H1 (cell line): ENCODE measurements around the gene PRKCD. TPM values are rescaled to one million over a fixed set of nuclear protein-coding genes. Genes with fewer than 3 reads are reported as not detected.

ENCODE experiments used
- CTCF ChIA-PET: fragments of 300-600 bp; sonication (Branson Sonifier 250); formaldehyde crosslinking; loops from one replicate; lab custom pipeline; 2021; ENCODE audit not compliant: partially characterized antibody; lab: Charles Lee
- POLR2A ChIA-PET: fragments of 300-600 bp; sonication (Branson Sonifier 250); formaldehyde crosslinking; loops from one replicate; lab custom pipeline; 2021; ENCODE audit warnings: inconsistent platforms; ENCODE audit not compliant: partially characterized antibody; lab: Charles Lee
- DNase-seq, 2 experiments: peaks; one replicate each; pipeline versions ENCODE4 v3.0.0 to v3.0.0-alpha.2; 2010 to 2022; ENCODE audit warnings: low spot score in 2 of 2, low read depth in 1 of 2, mixed read lengths in 1 of 2
- FAIRE-seq: peaks from 2 replicates; lab custom pipeline; 2011; peaks lifted over from hg19 to GRCh38; lab: Jason Lieb, UNC
- H2AFZ ChIP-seq: 2 replicates; pipeline ENCODE4 v1.8.1; 2012; ENCODE audit warnings: low read length, inconsistent platforms
- H2AK5ac ChIP-seq: 2 replicates; pipeline ENCODE4 v1.6.1; 2013; ENCODE audit warnings: low read depth, low read length
- H2BK120ac ChIP-seq: replicated peaks from 2 replicates; pipeline ENCODE3; 2013; ENCODE audit warnings: low read depth, low read length, inconsistent platforms
- H2BK12ac ChIP-seq: 2 replicates; pipeline ENCODE4 v1.6.1; 2013; ENCODE audit warnings: low read depth, low read length
- H2BK15ac ChIP-seq: 2 replicates; pipeline ENCODE4 v1.6.1; 2013; ENCODE audit warnings: low read length
- H2BK20ac ChIP-seq: 2 replicates; pipeline ENCODE4 v1.6.1; 2013; ENCODE audit warnings: low read length
- H2BK5ac ChIP-seq: 2 replicates; pipeline ENCODE4 v1.6.1; 2013; ENCODE audit warnings: low read depth, low read length
- H3K14ac ChIP-seq: 2 replicates; pipeline ENCODE4 v1.6.1; 2013; ENCODE audit warnings: inconsistent platforms; ENCODE audit not compliant: insufficient read length
- H3K18ac ChIP-seq: 2 replicates; pipeline ENCODE4 v1.6.1; 2013; ENCODE audit warnings: low read length; ENCODE audit errors: extremely low read depth
- H3K23ac ChIP-seq: 2 replicates; pipeline ENCODE4 v1.6.1; 2013; ENCODE audit warnings: inconsistent platforms; ENCODE audit not compliant: insufficient read length
- H3K23me2 ChIP-seq: 2 replicates; pipeline ENCODE4 v1.6.1; 2013; ENCODE audit warnings: low read depth, low read length
- H3K27ac ChIP-seq: 2 replicates; pipeline ENCODE4 v1.6.1; 2011; ENCODE audit warnings: low read depth, low read length, inconsistent platforms
- H3K27me3 ChIP-seq, 4 experiments: replicated peaks in 1 of 4; 1 replicate in 1 of 4; 2 replicates in 3 of 4; pipeline versions ENCODE4 v1.6.1 to v1.8.1; 2011 to 2013; ENCODE audit warnings: low read length in 3 of 4, mild to moderate bottlenecking in 3 of 4, inconsistent platforms in 2 of 4, mixed read lengths in 2 of 4, moderate library complexity in 1 of 4; ENCODE audit not compliant: control insufficient read depth in 3 of 4, insufficient read depth in 3 of 4; ENCODE audit errors: extremely low read depth in 1 of 4
- H3K36me3 ChIP-seq, 4 experiments: 2 replicates each; pipeline versions ENCODE4 v1.6.1 to v1.8.1; 2011 to 2013; ENCODE audit warnings: mild to moderate bottlenecking in 4 of 4, low read length in 3 of 4, moderate library complexity in 2 of 4, control low read depth in 1 of 4, inconsistent platforms in 1 of 4; ENCODE audit not compliant: insufficient read depth in 4 of 4, control insufficient read depth in 2 of 4
- H3K4ac ChIP-seq: replicated peaks from 2 replicates; pipeline ENCODE3; 2013; ENCODE audit warnings: low read length, low read depth, mixed read lengths, inconsistent platforms; ENCODE audit not compliant: insufficient read length
- H3K4me1 ChIP-seq, 4 experiments: replicated peaks in 1 of 4; 1 replicate in 1 of 4; 2 replicates in 3 of 4; pipeline versions ENCODE4 v1.6.1 to v1.8.1; 2011 to 2013; ENCODE audit warnings: low read length in 3 of 4, inconsistent platforms in 2 of 4, mixed read lengths in 1 of 4; ENCODE audit not compliant: insufficient read depth in 4 of 4, control insufficient read depth in 3 of 4
- H3K4me2 ChIP-seq, 2 experiments: 2 replicates each; pipeline versions ENCODE4 v1.6.1 to v1.8.1; 2011 to 2013; ENCODE audit warnings: low read depth in 2 of 2, low read length in 2 of 2, control low read depth in 1 of 2, inconsistent platforms in 1 of 2, mild to moderate bottlenecking in 1 of 2; ENCODE audit not compliant: insufficient read depth in 1 of 2
- H3K4me3 ChIP-seq, 4 experiments: fragments of 200-600, 300-600 bp in 1 of 4; sonication (generic), shearing (Covaris generic), sonication (Bioruptor Twin) in 1 of 4; 2 replicates each; pipeline versions ENCODE4 v1.5.1 to v1.8.1; 2011 to 2016; ENCODE audit warnings: low read length in 4 of 4, low read depth in 3 of 4, control low read depth in 2 of 4, inconsistent platforms in 2 of 4, mild to moderate bottlenecking in 2 of 4, mixed read lengths in 1 of 4, moderate library complexity in 1 of 4; ENCODE audit not compliant: insufficient read depth in 2 of 4; ENCODE audit errors: extremely low read depth in 1 of 4
- H3K56ac ChIP-seq: replicated peaks from 2 replicates; pipeline ENCODE3; 2013; ENCODE audit warnings: low read depth, mild to moderate bottlenecking, mixed read lengths, low read length, inconsistent platforms; ENCODE audit not compliant: insufficient read length
- H3K79me1 ChIP-seq: 2 replicates; pipeline ENCODE4 v1.6.1; 2013; ENCODE audit warnings: low read depth, low read length, control low read depth
- H3K79me2 ChIP-seq, 2 experiments: 2 replicates each; pipeline versions ENCODE4 v1.6.1 to v1.8.1; 2012 to 2013; ENCODE audit warnings: low read length in 2 of 2, mild to moderate bottlenecking in 2 of 2, inconsistent platforms in 1 of 2; ENCODE audit not compliant: insufficient read depth in 2 of 2, control insufficient read depth in 1 of 2
- H3K9ac ChIP-seq, 4 experiments: replicated peaks in 1 of 4; 1 replicate in 1 of 4; 2 replicates in 3 of 4; pipeline versions ENCODE4 v1.6.1 to v1.8.1; 2011 to 2013; ENCODE audit warnings: low read depth in 3 of 4, low read length in 3 of 4, control low read depth in 2 of 4, mild to moderate bottlenecking in 2 of 4, moderate library complexity in 2 of 4, inconsistent platforms in 1 of 4; ENCODE audit errors: extremely low read depth in 1 of 4
- H3K9me3 ChIP-seq, 2 experiments: 2 replicates each; pipeline versions ENCODE4 v1.6.1 to v1.8.1; 2012 to 2013; ENCODE audit warnings: mild to moderate bottlenecking in 2 of 2, moderate library complexity in 2 of 2, control low read depth in 1 of 2, inconsistent platforms in 1 of 2, low read depth in 1 of 2, low read length in 1 of 2, mixed read lengths in 1 of 2; ENCODE audit not compliant: insufficient read depth in 2 of 2
- H4K20me1 ChIP-seq, 2 experiments: replicated peaks in 1 of 2; 2 replicates each; pipeline versions ENCODE3 to v1.8.1; 2011 to 2013; ENCODE audit warnings: inconsistent platforms in 2 of 2, low read length in 2 of 2, mild to moderate bottlenecking in 1 of 2; ENCODE audit not compliant: insufficient read depth in 2 of 2, control insufficient read depth in 1 of 2
- H4K5ac ChIP-seq: 2 replicates; pipeline ENCODE4 v1.6.1; 2013; ENCODE audit warnings: low read length, low read depth, mixed read lengths, inconsistent platforms; ENCODE audit not compliant: insufficient read length
- H4K8ac ChIP-seq: 2 replicates; pipeline ENCODE4 v1.8.0; 2013; ENCODE audit warnings: mild to moderate bottlenecking, moderate library complexity, low read length, inconsistent platforms; ENCODE audit not compliant: insufficient read depth; ENCODE audit errors: extremely low read depth
- H4K91ac ChIP-seq: replicated peaks from 2 replicates; pipeline ENCODE3; 2013; ENCODE audit warnings: low read length, mixed read lengths, inconsistent platforms; ENCODE audit not compliant: insufficient read length
- CBX8 ChIP-seq: fragments of 300-800, 300-1000 bp; sonication (generic); IDR thresholded peaks from 2 replicates; pipeline ENCODE4 v1.7.1; 2016; ENCODE audit warnings: low read depth, low read length, borderline replicate concordance
- KDM5A ChIP-seq: fragments of 200-600 bp; IDR thresholded peaks from 2 replicates; pipeline ENCODE4 v1.7.1; 2012; ENCODE audit warnings: mild to moderate bottlenecking, low read length, inconsistent platforms, mixed read lengths
- POLR2AphosphoS5 ChIP-seq: IDR thresholded peaks from 2 replicates; pipeline ENCODE4 v1.6.1; 2011; ENCODE audit warnings: low read depth, low read length
- SP2 ChIP-seq: IDR thresholded peaks from 2 replicates; pipeline ENCODE4 v1.6.1; 2012; ENCODE audit warnings: mild to moderate bottlenecking, low read length, inconsistent platforms
- TAF1 ChIP-seq: IDR thresholded peaks from 2 replicates; pipeline ENCODE4 v1.6.1; 2011; ENCODE audit warnings: mild to moderate bottlenecking, low read depth, low read length
- WGBS, 2 experiments: shearing (Covaris generic) in 1 of 2; methylation state at CpG; one replicate each; pipeline versions ENCODE4 v1.1.6 to v1.1.7; 2013 to 2015; ENCODE audit warnings: low lambda C conversion rate in 2 of 2, mixed read lengths in 2 of 2, inconsistent platforms in 1 of 2, low coverage in 1 of 2, missing lambda C conversion rate in 1 of 2; ENCODE audit not compliant: insufficient replicate concordance in 2 of 2, insufficient coverage in 1 of 2, insufficient read length in 1 of 2; ENCODE audit errors: extremely low coverage in 1 of 2, missing lambda C conversion rate in 1 of 2; 5-methylcytosine and 5-hydroxymethylcytosine counted together
- polyA plus RNA-seq, 7 experiments: library from polyadenylated mRNA; depleted of rRNA in 3 of 7; stranded (reverse) in 5 of 7; unstranded in 2 of 7; fragments of >200 nt in 5 of 7; fragments of 200-250 nt in 2 of 7; gene quantifications; 1 replicate in 5 of 7; 2 replicates in 1 of 7; 4 replicates in 1 of 7; pipeline versions ENCODE4 v1.2.1 to v1.2.3, GENCODE V29; 2011 to 2013; ENCODE audit warnings: missing spikeins in 2 of 7, mixed read lengths in 2 of 7
- total RNA-seq: library from RNA; stranded (reverse); fragmentation: NEBNext Ultra II Directional; extraction: Animal tissue kit (Norgen Biotek cat#: 25700); gene quantifications from 2 replicates; pipeline ENCODE4 v1.2.1, GENCODE V29; 2021

Gene PRKCD
- total and polyA plus RNA-seq, 2 of the 8 experiments (the other 6 are each of a cell fraction or from before 2014, with no cell fraction given), result 22.6 to 23.9 TPM

DNA sequence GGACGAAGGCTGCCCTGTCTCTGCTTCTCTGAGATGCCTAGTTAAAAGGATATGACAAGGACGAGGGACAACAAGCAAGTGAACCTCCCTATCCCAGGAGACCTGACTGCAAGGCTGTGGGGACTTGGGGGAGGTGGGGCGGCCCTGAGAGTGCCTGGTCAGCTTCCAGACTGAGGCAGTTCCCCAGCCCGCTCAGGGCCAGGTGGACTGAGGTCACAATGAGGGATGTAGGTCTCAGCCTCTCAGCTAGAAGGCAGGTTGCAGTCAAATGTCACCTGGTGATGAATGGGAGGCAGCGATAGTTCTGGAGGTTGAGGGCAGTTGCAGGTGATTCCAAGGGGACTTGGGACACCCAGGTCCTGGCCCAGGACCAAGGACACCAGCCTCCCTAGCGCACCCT is 64.2 kb downstream of the PRKCD start:
- Histone ChIP-seq H3K79me1 (no peaks in the 10 kb centered on the region; the same call in 1 of the 2 replicates), H3K4me3 (no peak overlapping the region), H3K9ac (no peak overlapping the region), H4K5ac (no peak overlapping the region), H2BK12ac (no peak overlapping the region), H4K8ac (no peak overlapping the region), H3K23me2 (no peaks in the 10 kb centered on the region), H2AFZ (no peak overlapping the region), H3K23ac (no peak overlapping the region), H2BK5ac (no peak overlapping the region), H2BK15ac (no peak overlapping the region), H3K4me2 (no peak overlapping the region), H3K27ac (no peak overlapping the region), H3K4ac (no peak overlapping the region), H3K4me1 (peaks cover 0 to 2% (median 0%) of the 10 kb centered on the region in 4 experiments; a peak in 1 of 7 replicates), H2BK20ac (no peak overlapping the region), H3K14ac (no peak overlapping the region), H3K9me3 (no peaks in the 10 kb centered on the region), H3K79me2 (no peaks in the 10 kb centered on the region; a peak in 1 of 4 replicates), H2AK5ac (no peak overlapping the region), H4K91ac (no peak overlapping the region), H3K18ac (no peak overlapping the region), H3K56ac (no peak overlapping the region), H4K20me1 (peaks cover 15 to 43% of the 10 kb centered on the region in 2 experiments), H3K36me3 (peaks cover 50 to 70% (median 67%) of the 10 kb centered on the region in 4 experiments), H2BK120ac (no peak overlapping the region), H3K27me3 (no peaks in the 10 kb centered on the region)
- POLR2A ChIA-PET, result interaction anchor here (2.8 to 28.5 kb wide), 3 partner anchors 12 to 110 kb away, joined by 7 to 449 read pairs (median 32); partner anchors contain the start of gene TKT
- CTCF ChIA-PET, result interaction anchor here (0.9 to 6.6 kb wide), 5 partner anchors 10 to 113 kb away, joined by 3 to 68 read pairs (median 14); no protein-coding TSS in a partner anchor
- no peak for DNase-seq
- TF ChIP-seq POLR2AphosphoS5 (0 out of 2 replicates have a peak, but pooled peaks have one; percentile 19), CBX8 (no peak), KDM5A (no peak), TAF1 (no peak), SP2 (no peak)
- WGBS, 2 experiments, result 95% methylated on average over 5 of the region's 6 CpGs; no CpG with 5 or more reads in 1 of the 2 experiments
- FAIRE-seq, result no peak
